Glutamatergic neuron (in vitro differentiated cells): ENCODE results near the gene ATG4C. TPM values are rescaled to one million over a fixed set of nuclear protein-coding genes. Genes with fewer than 3 reads are reported as not detected.
"Not testable (repeated sequence)": the region's sequence is repeated elsewhere in the genome, so short reads cannot be mapped to it uniquely, and the experiment has no call there.

Source experiments
- DNase-seq: peaks from one replicate; pipeline ENCODE4 v3.0.0; 2022
- H3K27ac Mint-ChIP-seq: one replicate; pipeline ENCODE4 v1.8.0; 2020; ENCODE audit warnings: mild to moderate bottlenecking, mixed read lengths, inconsistent platforms; ENCODE audit not compliant: unreplicated experiment
- H3K27me3 Mint-ChIP-seq: one replicate; pipeline ENCODE4 v1.8.0; 2020; ENCODE audit warnings: mild to moderate bottlenecking, moderate library complexity, mixed read lengths, inconsistent platforms; ENCODE audit not compliant: unreplicated experiment
- H3K36me3 Mint-ChIP-seq: one replicate; pipeline ENCODE4 v1.8.0; 2020; ENCODE audit warnings: mild to moderate bottlenecking, mixed read lengths, inconsistent platforms; ENCODE audit not compliant: unreplicated experiment
- H3K4me1 Mint-ChIP-seq: one replicate; pipeline ENCODE4 v1.8.0; 2020; ENCODE audit warnings: mild to moderate bottlenecking, low read depth, mixed read lengths, inconsistent platforms; ENCODE audit not compliant: unreplicated experiment
- H3K4me3 Mint-ChIP-seq: one replicate; pipeline ENCODE4 v1.8.0; 2020; ENCODE audit warnings: mild to moderate bottlenecking, mixed read lengths, inconsistent platforms; ENCODE audit not compliant: unreplicated experiment
- H3K9me3 Mint-ChIP-seq: one replicate; pipeline ENCODE4 v1.8.0; 2020; ENCODE audit warnings: mild to moderate bottlenecking, moderate library complexity, mixed read lengths, inconsistent platforms; ENCODE audit not compliant: unreplicated experiment
- total RNA-seq: library from RNA; stranded (reverse); fragmentation: NEBNext Ultra II Directional; extraction: Animal tissue kit (Norgen Biotek cat#: 25700); gene quantifications from one replicate; pipeline ENCODE4 v1.2.1, GENCODE V29; 2021; ENCODE audit not compliant: unreplicated experiment
- TF ChIP-seq, protein P1 (sequence below): fragments of 200-600 bp; sonication (generic); IDR thresholded peaks from one replicate; pipeline ENCODE4 v1.5.0; 2021; ENCODE audit not compliant: partially characterized antibody, unreplicated experiment

The ATG4C gene
- total RNA-seq, 1 donor from 2014 or later = 8.7 TPM

DNA sequence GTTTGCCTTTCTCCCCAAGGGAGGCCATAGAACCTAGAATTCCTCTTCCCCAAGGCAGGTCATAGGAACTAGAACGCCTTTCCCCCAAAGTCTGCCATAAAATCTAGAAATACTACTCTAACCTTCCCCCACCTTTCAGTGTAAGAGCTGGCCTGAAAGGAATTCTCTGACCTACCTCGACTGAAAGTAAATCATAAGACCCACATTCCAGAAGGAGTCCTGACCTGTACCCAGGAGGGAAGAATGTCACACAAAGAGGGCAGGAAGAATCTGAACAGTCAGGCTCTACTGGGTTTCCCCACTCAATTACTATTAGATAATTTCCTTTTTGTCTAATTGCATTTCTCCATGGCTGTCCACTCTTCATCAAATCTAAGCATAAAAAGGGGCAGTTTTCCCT is 5.7 kb upstream of the ATG4C start:
- TF ChIP-seq, protein P1, sequence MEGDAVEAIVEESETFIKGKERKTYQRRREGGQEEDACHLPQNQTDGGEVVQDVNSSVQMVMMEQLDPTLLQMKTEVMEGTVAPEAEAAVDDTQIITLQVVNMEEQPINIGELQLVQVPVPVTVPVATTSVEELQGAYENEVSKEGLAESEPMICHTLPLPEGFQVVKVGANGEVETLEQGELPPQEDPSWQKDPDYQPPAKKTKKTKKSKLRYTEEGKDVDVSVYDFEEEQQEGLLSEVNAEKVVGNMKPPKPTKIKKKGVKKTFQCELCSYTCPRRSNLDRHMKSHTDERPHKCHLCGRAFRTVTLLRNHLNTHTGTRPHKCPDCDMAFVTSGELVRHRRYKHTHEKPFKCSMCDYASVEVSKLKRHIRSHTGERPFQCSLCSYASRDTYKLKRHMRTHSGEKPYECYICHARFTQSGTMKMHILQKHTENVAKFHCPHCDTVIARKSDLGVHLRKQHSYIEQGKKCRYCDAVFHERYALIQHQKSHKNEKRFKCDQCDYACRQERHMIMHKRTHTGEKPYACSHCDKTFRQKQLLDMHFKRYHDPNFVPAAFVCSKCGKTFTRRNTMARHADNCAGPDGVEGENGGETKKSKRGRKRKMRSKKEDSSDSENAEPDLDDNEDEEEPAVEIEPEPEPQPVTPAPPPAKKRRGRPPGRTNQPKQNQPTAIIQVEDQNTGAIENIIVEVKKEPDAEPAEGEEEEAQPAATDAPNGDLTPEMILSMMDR = no peak
- H3K27me3 Mint-ChIP-seq = no peaks in the 10 kb centered on the region
- H3K36me3 Mint-ChIP-seq = peaks cover 5% of the 10 kb centered on the region
- no peak overlapping the region for H3K27ac Mint-ChIP-seq
- no peaks in the 10 kb centered on the region for H3K4me1 Mint-ChIP-seq
- H3K9me3 Mint-ChIP-seq = no peaks in the 10 kb centered on the region
- DNase-seq = no peak
- H3K4me3 Mint-ChIP-seq = no peak overlapping the region

DNA sequence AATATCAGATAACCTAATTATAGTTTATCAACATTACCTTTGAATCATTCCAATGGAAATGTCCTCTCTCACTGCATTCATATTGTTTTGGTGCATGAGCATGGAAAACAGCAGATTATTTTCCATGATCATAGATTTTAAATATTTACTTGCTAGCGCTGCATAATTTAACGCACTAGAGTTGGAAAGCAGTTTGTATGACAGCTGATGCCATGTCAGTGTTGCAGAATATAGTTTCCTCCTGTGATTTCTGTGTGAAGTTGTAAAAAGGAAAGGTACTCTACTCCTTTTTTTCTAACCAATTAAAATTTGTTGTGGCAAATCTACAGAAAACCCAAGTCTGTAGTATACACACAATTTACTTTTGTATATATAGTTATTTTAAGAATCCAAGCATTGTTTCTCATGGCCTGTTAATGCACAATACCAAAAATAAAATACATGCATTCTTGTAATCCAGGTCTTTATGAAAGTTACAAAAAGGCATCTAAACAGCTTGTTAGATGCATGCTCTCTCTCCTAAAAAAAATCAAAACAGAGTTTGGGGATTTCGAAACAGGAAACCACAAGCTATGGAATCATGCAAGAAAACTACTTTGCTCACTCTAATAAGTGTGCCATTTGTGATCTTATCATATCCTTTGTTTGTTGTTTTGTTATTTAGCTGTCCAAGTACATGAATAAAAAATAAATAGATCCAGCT is 1.9 kb upstream of the ATG4C start:
- H3K9me3 Mint-ChIP-seq = no peaks in the 10 kb centered on the region
- H3K4me3 Mint-ChIP-seq = no peak overlapping the region
- no peaks in the 10 kb centered on the region for H3K27me3 Mint-ChIP-seq
- no peaks in the 10 kb centered on the region for H3K36me3 Mint-ChIP-seq
- no peak overlapping the region for H3K27ac Mint-ChIP-seq
- no peak for DNase-seq
- TF ChIP-seq, protein P1 = no peak
- no peaks in the 10 kb centered on the region for H3K4me1 Mint-ChIP-seq

DNA sequence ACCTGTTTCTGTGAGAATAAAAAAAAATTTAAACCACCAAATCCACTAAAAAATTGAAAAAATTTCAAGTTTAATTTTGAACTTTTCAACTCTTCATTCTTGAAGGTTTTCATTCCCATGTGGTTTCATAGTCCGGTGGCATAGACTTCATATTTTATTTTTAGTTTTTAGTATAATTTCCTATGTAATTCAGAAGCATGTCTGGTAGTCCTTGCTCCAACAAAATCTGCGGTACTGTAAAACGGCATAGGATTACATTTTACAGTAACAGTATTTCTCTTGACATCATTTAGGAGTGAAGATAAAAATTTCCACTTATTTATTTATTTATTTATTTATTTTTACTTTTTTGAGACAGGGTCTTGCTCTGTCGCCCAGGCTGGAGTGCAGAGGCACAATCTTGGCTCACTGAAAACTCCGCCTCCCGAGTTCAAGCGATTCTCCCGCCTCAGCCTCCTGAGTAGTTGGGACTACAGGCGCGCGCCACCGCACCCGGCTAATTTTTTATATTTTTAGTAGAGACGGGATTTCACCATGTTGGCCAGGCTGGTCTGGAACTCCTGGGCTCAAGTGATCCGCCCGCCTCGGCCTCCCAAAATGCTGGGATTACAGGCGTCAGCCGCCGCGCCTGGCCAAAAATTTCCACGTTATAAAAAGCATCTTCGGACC is 1.3 kb upstream of the ATG4C start:
- H3K4me3 Mint-ChIP-seq, H3K27me3 Mint-ChIP-seq, H3K36me3 Mint-ChIP-seq, DNase-seq, H3K27ac Mint-ChIP-seq, H3K9me3 Mint-ChIP-seq, H3K4me1 Mint-ChIP-seq: not testable (repeated sequence)

DNA sequence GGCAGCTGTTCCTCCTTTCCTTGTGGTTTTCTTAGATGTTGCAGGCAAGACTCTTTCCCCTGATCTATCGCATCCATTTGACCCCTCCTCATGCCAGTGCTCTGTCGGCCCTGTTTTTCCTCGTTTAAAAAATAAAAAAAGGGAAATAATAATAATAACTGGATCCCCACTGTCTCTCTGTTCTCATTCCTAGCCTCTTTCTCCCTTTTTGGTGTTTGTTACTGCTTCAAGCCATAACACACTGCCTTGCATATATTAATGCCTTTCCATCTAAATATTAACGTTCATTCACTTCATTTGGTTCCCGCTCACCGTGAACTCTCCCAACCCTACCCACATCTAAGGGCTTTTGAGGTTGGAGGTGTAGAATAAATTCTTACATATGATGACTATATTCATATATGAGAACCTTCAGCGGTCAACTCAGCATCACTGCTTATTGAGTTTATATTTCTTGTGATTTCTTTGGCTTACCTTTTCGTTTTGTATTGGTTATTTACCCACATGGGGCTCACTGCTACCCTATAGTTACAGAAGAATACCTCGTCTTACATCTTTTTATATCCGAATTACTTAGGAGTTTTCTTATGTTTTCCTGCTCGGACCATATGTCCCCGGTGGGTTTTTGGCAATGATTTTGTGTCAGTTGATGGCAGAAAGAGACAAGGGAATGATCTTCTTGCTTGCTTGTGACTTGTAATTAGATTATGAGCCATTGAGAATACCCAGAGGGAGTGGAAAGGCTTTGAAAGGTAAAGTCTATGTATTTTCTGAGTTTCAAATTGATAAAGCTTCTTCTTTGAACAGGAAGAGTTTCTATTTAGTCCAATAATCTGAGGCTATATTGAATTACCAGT is 805 bp downstream of the ATG4C start:
- Mint-ChIP-seq H3K27me3 (no peaks in the 10 kb centered on the region), H3K4me3 (no peak overlapping the region), H3K36me3 (no peaks in the 10 kb centered on the region), H3K9me3 (no peaks in the 10 kb centered on the region), H3K27ac (no peak overlapping the region), H3K4me1 (no peaks in the 10 kb centered on the region)
- TF ChIP-seq, protein P1 = no peak
- DNase-seq = no peak

DNA sequence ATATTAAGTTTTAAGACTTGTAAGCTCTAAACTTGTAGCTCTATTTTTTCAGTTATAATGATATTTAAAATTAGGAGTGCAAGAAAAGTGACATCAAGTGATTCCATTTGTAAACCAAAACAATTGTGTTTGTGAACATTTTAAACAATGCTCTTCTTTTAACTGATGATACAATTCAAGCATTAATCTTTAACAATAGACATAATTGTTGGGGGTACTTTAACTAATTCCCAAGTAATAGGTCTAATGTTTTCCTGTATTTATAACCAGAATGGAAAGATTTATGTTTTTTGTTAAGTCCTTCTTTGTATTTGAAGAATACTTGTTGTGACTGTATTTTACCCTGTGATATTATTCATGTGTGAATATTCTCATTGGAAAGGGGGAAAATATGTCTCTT is 6.8 kb downstream of the ATG4C start:
- Mint-ChIP-seq H3K27ac (no peak overlapping the region), H3K4me1 (no peaks in the 10 kb centered on the region), H3K4me3 (no peak overlapping the region), H3K36me3 (no peaks in the 10 kb centered on the region), H3K9me3 (no peaks in the 10 kb centered on the region), H3K27me3 (no peaks in the 10 kb centered on the region)
- TF ChIP-seq, protein P1 = no peak
- no peak for DNase-seq
